Right atrium auricular region (tissue), 2 donors: ENCODE results near the gene DDI2. TPM values are rescaled to one million over a fixed set of nuclear protein-coding genes. Genes with fewer than 3 reads are reported as not detected.

Experiments used
- DNase-seq: peaks from one replicate; pipeline ENCODE4 v3.0.0-alpha.2; 2019; ENCODE audit warnings: low spot score
- H3K27ac ChIP-seq, 2 donors: fragments of 200-600 bp; sonication (generic); 1 replicate in 1 of 2; 2 replicates in 1 of 2; pipeline ENCODE4 v1.5.1; 2016 to 2019
- H3K27me3 ChIP-seq, 2 donors: fragments of 200-600 bp; sonication (generic); one replicate each; pipeline versions ENCODE4 v1.5.1 to v1.6.0; 2017 to 2019
- H3K36me3 ChIP-seq: fragments of 200-600 bp; sonication (generic); one replicate; pipeline ENCODE4 v1.5.1; 2016
- H3K4me1 ChIP-seq, 2 donors: fragments of 200-600 bp; sonication (generic); one replicate each; pipeline versions ENCODE4 v1.5.1 to v1.6.0; 2017 to 2019
- H3K4me3 ChIP-seq, 2 donors: fragments of 200-600 bp; sonication (generic); 1 replicate in 1 of 2; 2 replicates in 1 of 2; pipeline ENCODE4 v1.5.1; 2017 to 2019; ENCODE audit warnings: mild to moderate bottlenecking in 1 of 2, moderate library complexity in 1 of 2
- H3K9me3 ChIP-seq, 2 donors: fragments of 200-600 bp; sonication (generic); one replicate each; pipeline ENCODE4 v1.5.1; 2019
- CTCF ChIP-seq, 2 donors: fragments of 200-600 bp; sonication (generic); IDR thresholded peaks; one replicate each; pipeline ENCODE4 v1.5.1; 2019; ENCODE audit warnings: antibody characterized with exemption in 2 of 2
- total RNA-seq, 2 donors: library from RNA; depleted of rRNA; stranded (reverse); fragments of >200 nt; gene quantifications; one replicate each; pipeline ENCODE4 v1.1.0, GENCODE V29; 2016

Gene DDI2
- total RNA-seq, 2 donors from 2014 or later, result 16.5 to 24.7 TPM

DNA sequence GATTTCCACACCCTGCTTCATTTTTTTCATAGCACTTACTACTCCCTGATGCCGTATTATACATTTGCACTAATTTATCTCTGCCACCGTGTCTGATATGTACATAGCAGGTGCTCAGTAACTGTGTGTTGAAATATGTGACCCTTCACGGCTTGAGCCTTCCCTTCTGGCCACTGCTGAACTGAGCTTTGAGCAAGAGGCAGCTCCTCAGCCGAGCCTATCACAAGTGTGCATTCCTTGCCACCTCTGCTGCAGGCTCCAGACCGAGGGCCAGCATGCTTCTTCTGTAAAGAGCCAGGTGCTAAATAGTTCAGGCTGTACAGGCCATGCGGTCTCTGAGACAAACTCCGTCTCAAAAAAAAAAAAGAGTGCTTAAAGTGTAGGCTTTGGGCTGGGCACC, 89.5 kb downstream of the DDI2 start:
- peak overlapping the region; percentile 32 to 58 for H3K27ac ChIP-seq
- no peak for TF ChIP-seq CTCF (IDR thresholded peaks at IDR 0.05)
- DNase-seq, result no peak

GRCh38 chr1:15707239-15707925, 90.1 kb downstream of the DDI2 start:
- H3K27ac ChIP-seq, result peak overlapping the region; percentile 32 to 58
- H3K36me3 ChIP-seq, result no peaks in the 10 kb centered on the region
- no peak for TF ChIP-seq CTCF (IDR thresholded peaks at IDR 0.05)
- no peak overlapping the region for H3K4me3 ChIP-seq
- no peaks in the 10 kb centered on the region for H3K9me3 ChIP-seq
- peaks cover 0 to 69% of the 10 kb centered on the region in 2 donors for H3K4me1 ChIP-seq
- no peaks in the 10 kb centered on the region for H3K27me3 ChIP-seq
- no peak for DNase-seq

More for the DNA sequence above, 89.5 kb downstream of the DDI2 start:
- Histone ChIP-seq H3K4me1 (peaks cover 0 to 69% of the 10 kb centered on the region in 2 donors), H3K27me3 (no peaks in the 10 kb centered on the region), H3K9me3 (no peaks in the 10 kb centered on the region), H3K36me3 (no peaks in the 10 kb centered on the region), H3K4me3 (no peak overlapping the region)

DNA sequence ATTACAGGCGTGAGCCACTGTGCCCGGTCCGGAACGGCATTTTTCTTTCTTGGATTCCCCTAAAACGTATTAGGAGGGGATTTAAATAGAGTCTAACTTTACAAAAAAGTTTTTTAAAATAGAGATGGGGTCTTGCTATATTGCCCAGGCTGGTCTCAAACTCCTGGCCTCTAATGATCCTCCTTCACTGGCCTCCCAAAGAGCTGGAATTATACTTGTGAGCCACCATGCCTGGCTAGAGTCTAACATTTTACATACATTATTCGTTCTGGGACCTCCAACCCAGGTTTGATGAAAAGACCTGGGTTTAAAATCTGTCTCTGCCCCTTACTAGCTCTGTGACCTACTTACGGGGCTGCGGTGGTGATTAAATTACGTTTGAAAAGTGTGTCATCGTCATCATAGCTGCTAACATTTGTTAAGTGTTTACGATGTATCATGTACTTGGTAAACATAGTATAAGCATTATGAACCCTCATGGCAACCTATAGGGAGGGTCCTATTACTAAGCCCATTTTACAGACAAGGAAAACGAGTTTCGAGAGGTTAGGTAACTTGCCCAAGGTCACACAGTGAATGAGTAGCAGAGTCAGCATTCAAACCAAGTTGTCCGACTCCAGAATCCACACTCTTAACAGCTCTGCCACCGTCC, 91.4 kb downstream of the DDI2 start:
- H3K9me3 ChIP-seq, result no peaks in the 10 kb centered on the region
- H3K36me3 ChIP-seq, result no peaks in the 10 kb centered on the region
- peaks cover 0 to 65% of the 10 kb centered on the region in 2 donors for H3K4me1 ChIP-seq
- DNase-seq, result no peak
- H3K4me3 ChIP-seq, result no peak overlapping the region
- H3K27me3 ChIP-seq, result no peaks in the 10 kb centered on the region
- H3K27ac ChIP-seq, result peak overlapping the region in 1 of 2 donors; percentile 58
- no peak for TF ChIP-seq CTCF (IDR thresholded peaks at IDR 0.05)

DNA sequence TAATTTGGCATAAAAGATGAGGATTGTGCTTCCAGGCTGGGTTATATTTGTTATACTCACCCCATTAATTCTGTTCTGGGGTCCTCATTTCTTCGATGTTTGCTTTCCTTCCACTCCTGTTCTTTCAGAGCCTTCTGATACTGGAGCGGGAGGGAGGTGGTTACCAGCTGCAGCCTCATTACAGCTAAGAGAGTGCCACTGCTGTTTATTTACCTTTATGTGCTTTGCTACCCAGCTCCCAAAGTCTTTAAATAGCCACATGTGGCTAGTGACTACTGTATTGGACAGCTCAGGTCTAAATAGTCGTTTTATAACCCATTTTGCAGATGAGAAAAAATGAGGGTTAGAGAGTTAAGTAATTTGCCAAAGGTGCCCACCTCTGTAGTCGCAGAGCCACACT, 92.0 kb downstream of the DDI2 start:
- H3K27ac ChIP-seq, result no peak overlapping the region
- no peak for DNase-seq

GRCh38 chr1:15712168-15712567, 94.9 kb downstream of the DDI2 start:
- Histone ChIP-seq H3K27me3 (no peaks in the 10 kb centered on the region), H3K4me1 (peaks cover 0 to 65% of the 10 kb centered on the region in 2 donors), H3K9me3 (no peaks in the 10 kb centered on the region), H3K27ac (no peak overlapping the region), H3K36me3 (peaks cover 11% of the 10 kb centered on the region), H3K4me3 (no peak overlapping the region)
- DNase-seq, result no peak
- TF ChIP-seq CTCF (IDR thresholded peaks at IDR 0.05), result no peak

More for the DNA sequence above, 92.0 kb downstream of the DDI2 start:
- no peak overlapping the region for H3K4me3 ChIP-seq
- TF ChIP-seq CTCF (IDR thresholded peaks at IDR 0.05), result no peak
- H3K9me3 ChIP-seq, result no peaks in the 10 kb centered on the region
- H3K36me3 ChIP-seq, result no peaks in the 10 kb centered on the region
- peaks cover 0 to 65% of the 10 kb centered on the region in 2 donors for H3K4me1 ChIP-seq
- H3K27me3 ChIP-seq, result no peaks in the 10 kb centered on the region
